Astrocyte (in vitro differentiated cells and primary cell): ENCODE data around the gene HOXD13.

ENCODE experiments used
- CTCF ChIP-seq: IDR thresholded peaks from 2 replicates; pipeline ENCODE4 v1.5.1; 2011; ENCODE audit warnings: low read depth, mild to moderate bottlenecking, inconsistent platforms, low read length, moderate library complexity; ENCODE audit not compliant: insufficient read depth
- EZH2 ChIP-seq: IDR thresholded peaks from 2 replicates; pipeline ENCODE4 v1.6.1; 2012; ENCODE audit warnings: mild to moderate bottlenecking, low read length, inconsistent platforms; ENCODE audit not compliant: insufficient read depth

GRCh38 chr2:176074919-176075425, 17.5 kb upstream of the HOXD13 start:
- TF ChIP-seq CTCF (no peak), EZH2 (peak; percentile 14)
